ENCODE data around the gene MYL10. TPM values are rescaled to one million over a fixed set of nuclear protein-coding genes. Genes with fewer than 3 reads are reported as not detected.

MYL10 gene
- total RNA-seq, 1 experiment from 2014 or later: 0.30 TPM

GRCh38 chr7:101677391-101677790 lies 48.3 kb upstream of the MYL10 start:
- no TSS peak for BruUV-seq (replicated peaks)
- DNase-seq (ENCODE audit: low spot score): no peak
- Histone ChIP-seq H3K9me3 (ENCODE audit: low read depth, low read length, poor library complexity, severe bottlenecking) (no peaks in the 10 kb centered on the region), H3K27me3 (replicated peaks; ENCODE audit: insufficient read depth, low read depth, low read length, poor library complexity) (no peaks in the 10 kb centered on the region), H3K27ac (ENCODE audit: low read depth, low read length, poor library complexity, severe bottlenecking) (no peak overlapping the region), H3K4me1 (ENCODE audit: insufficient read depth, low read length, poor library complexity, severe bottlenecking) (peaks cover 11% of the 10 kb centered on the region), H3K36me3 (ENCODE audit: insufficient read depth, low read length, poor library complexity, severe bottlenecking) (no peaks in the 10 kb centered on the region), H3K4me3 (ENCODE audit: low read depth, low read length, poor library complexity, severe bottlenecking) (no peak overlapping the region)
- TF ChIP-seq CTCF (conservative IDR thresholded peaks at IDR 0.05; ENCODE audit: low read depth, low read length) (no peak), EZH2 (IDR thresholded peaks at IDR 0.05; ENCODE audit: borderline replicate concordance, low read depth, low read length, poor library complexity, severe bottlenecking) (no peak)
- intact Hi-C loops (cut with micrococcal nuclease; ENCODE audit: unreplicated experiment): no loop called here
- ChIA-PET POLR2A (ENCODE audit: low non-redundant PET) (no interaction called here), CTCF (no interaction called here)

- no peak for DNase-seq (ENCODE audit: low spot score)
- intact Hi-C loops (cut with micrococcal nuclease; ENCODE audit: unreplicated experiment): no loop called here
- CTCF ChIA-PET: no interaction called here
- no peak overlapping the region for H3K4me3 ChIP-seq (ENCODE audit: low read depth, low read length, poor library complexity, severe bottlenecking)
- TF ChIP-seq EZH2 (IDR thresholded peaks at IDR 0.05; ENCODE audit: borderline replicate concordance, low read depth, low read length, poor library complexity, severe bottlenecking) (no peak), CTCF (conservative IDR thresholded peaks at IDR 0.05; ENCODE audit: low read depth, low read length) (no peak)
- peaks cover 11% of the 10 kb centered on the region for H3K4me1 ChIP-seq (ENCODE audit: insufficient read depth, low read length, poor library complexity, severe bottlenecking)
- POLR2A ChIA-PET (ENCODE audit: low non-redundant PET): no interaction called here
- H3K27ac ChIP-seq (ENCODE audit: low read depth, low read length, poor library complexity, severe bottlenecking): no peak overlapping the region
- no peaks in the 10 kb centered on the region for H3K9me3 ChIP-seq (ENCODE audit: low read depth, low read length, poor library complexity, severe bottlenecking)
- H3K27me3 ChIP-seq (replicated peaks; ENCODE audit: insufficient read depth, low read depth, low read length, poor library complexity): no peaks in the 10 kb centered on the region
- H3K36me3 ChIP-seq (ENCODE audit: insufficient read depth, low read length, poor library complexity, severe bottlenecking): no peaks in the 10 kb centered on the region
- BruUV-seq (replicated peaks): no TSS peak
These were observed 47.9 kb upstream of the MYL10 start for GRCh38 chr7:101676956-101677355.

- H3K4me3 ChIP-seq (ENCODE audit: low read depth, low read length, poor library complexity, severe bottlenecking): no peak overlapping the region
- TF ChIP-seq CTCF (conservative IDR thresholded peaks at IDR 0.05; ENCODE audit: low read depth, low read length): no peak
- no peak for TF ChIP-seq EZH2 (IDR thresholded peaks at IDR 0.05; ENCODE audit: borderline replicate concordance, low read depth, low read length, poor library complexity, severe bottlenecking)
- H3K36me3 ChIP-seq (ENCODE audit: insufficient read depth, low read length, poor library complexity, severe bottlenecking): no peaks in the 10 kb centered on the region
- intact Hi-C loops (cut with micrococcal nuclease; ENCODE audit: unreplicated experiment): no loop called here
- H3K27me3 ChIP-seq (replicated peaks; ENCODE audit: insufficient read depth, low read depth, low read length, poor library complexity): no peaks in the 10 kb centered on the region
- H3K4me1 ChIP-seq (ENCODE audit: insufficient read depth, low read length, poor library complexity, severe bottlenecking): peaks cover 5% of the 10 kb centered on the region
- no peaks in the 10 kb centered on the region for H3K9me3 ChIP-seq (ENCODE audit: low read depth, low read length, poor library complexity, severe bottlenecking)
- no peak for DNase-seq (ENCODE audit: low spot score)
- BruUV-seq (replicated peaks): no TSS peak
- no peak overlapping the region for H3K27ac ChIP-seq (ENCODE audit: low read depth, low read length, poor library complexity, severe bottlenecking)
- CTCF ChIA-PET: no interaction called here
- POLR2A ChIA-PET (ENCODE audit: low non-redundant PET): no interaction called here
These were observed 47.0 kb upstream of the MYL10 start for GRCh38 chr7:101676062-101676598.

Data from A673 (cell line).